Measurements from ENCODE around the gene SIKE1. TPM values are rescaled to one million over a fixed set of nuclear protein-coding genes. Genes with fewer than 3 reads are reported as not detected.

The SIKE1 gene
- total RNA-seq, 2 experiments from 2014 or later, result 69.7 to 70.0 TPM

Other genes starting within 250 kb of the SIKE1 start
- 10 to 100 TPM; 58.7 to 59.8 TPM for gene BCAS2, start 199.1 kb downstream of the SIKE1 start, total RNA-seq
- gene DENND2C, start 110.6 kb downstream of the SIKE1 start, total RNA-seq, result under 1 TPM; 0.42 to 0.55 TPM
- gene AMPD1, start 85.1 kb downstream of the SIKE1 start, total RNA-seq, result not detected
- 10 to 100 TPM; 71.1 to 71.4 TPM for gene NRAS, start 63.9 kb downstream of the SIKE1 start, total RNA-seq
- gene CSDE1, start 22.7 kb downstream of the SIKE1 start, total RNA-seq, result 100 to 1,000 TPM; 489 to 490 TPM
- gene SYCP1, start 74.2 kb upstream of the SIKE1 start, total RNA-seq, result not detected
- not detected for gene TSHB, start 249.1 kb upstream of the SIKE1 start, total RNA-seq

Measured in activated CD8-positive, alpha-beta memory T cell treated with anti-CD3 and anti-CD28 coated beads for 36 hours (primary cell).